Keratinocyte (primary cell): ENCODE measurements around the gene SLC8A1. TPM values are rescaled to one million over a fixed set of nuclear protein-coding genes. Genes with fewer than 3 reads are reported as not detected.

Source experiments
- DNase-seq: peaks from one replicate; pipeline ENCODE4 v3.0.0-alpha.2; 2011; ENCODE audit warnings: low read depth, missing footprints, low spot score
- FAIRE-seq: peaks from 2 replicates; lab custom pipeline; 2011; peaks lifted over from hg19 to GRCh38; lab: Jason Lieb, UNC
- H2AFZ ChIP-seq: 2 replicates; pipeline ENCODE4 v1.6.0; 2012; ENCODE audit warnings: low read length, control low read depth, inconsistent platforms; ENCODE audit not compliant: control insufficient read depth
- H3K27ac ChIP-seq: 2 replicates; pipeline ENCODE4 v1.5.1; 2011; ENCODE audit warnings: low read length; ENCODE audit not compliant: control insufficient read depth, insufficient read depth
- H3K27me3 ChIP-seq: 3 replicates; pipeline ENCODE4 v1.6.0; 2011; ENCODE audit warnings: low read length; ENCODE audit not compliant: control insufficient read depth, insufficient read depth; ENCODE audit errors: extremely low read depth
- H3K36me3 ChIP-seq, 2 experiments: 2 replicates in 1 of 2; 3 replicates in 1 of 2; pipeline ENCODE4 v1.5.1; 2011; ENCODE audit warnings: low read length in 2 of 2, mild to moderate bottlenecking in 1 of 2; ENCODE audit not compliant: control insufficient read depth in 2 of 2, insufficient read depth in 2 of 2; ENCODE audit errors: extremely low read depth in 1 of 2
- H3K4me1 ChIP-seq: 3 replicates; pipeline ENCODE4 v1.5.1; 2011; ENCODE audit warnings: low read length; ENCODE audit not compliant: control insufficient read depth, insufficient read depth; ENCODE audit errors: extremely low read depth
- H3K4me2 ChIP-seq: 3 replicates; pipeline ENCODE4 v1.6.0; 2011; ENCODE audit warnings: low read depth, low read length; ENCODE audit not compliant: control insufficient read depth, insufficient read depth; ENCODE audit errors: extremely low read depth
- H3K4me3 ChIP-seq, 3 experiments: fragments of 200-600 bp in 1 of 3; sonication (generic) in 1 of 3; 2 replicates in 2 of 3; 3 replicates in 1 of 3; pipeline ENCODE4 v1.5.1; 2011 to 2016; ENCODE audit warnings: low read length in 3 of 3, mild to moderate bottlenecking in 3 of 3, control low read depth in 2 of 3, inconsistent platforms in 1 of 3, low read depth in 1 of 3, mixed read lengths in 1 of 3, mixed run types in 1 of 3, moderate library complexity in 1 of 3; ENCODE audit not compliant: control insufficient read depth in 2 of 3, insufficient read depth in 2 of 3; ENCODE audit errors: extremely low read depth in 1 of 3
- H3K79me2 ChIP-seq: 2 replicates; pipeline ENCODE4 v1.6.0; 2012; ENCODE audit warnings: low read length; ENCODE audit not compliant: control insufficient read depth, insufficient read depth
- H3K9ac ChIP-seq: 3 replicates; pipeline ENCODE4 v1.6.0; 2011; ENCODE audit warnings: low read length; ENCODE audit not compliant: control insufficient read depth, insufficient read depth; ENCODE audit errors: extremely low read depth
- H3K9me1 ChIP-seq: 3 replicates; pipeline ENCODE4 v1.6.0; 2011; ENCODE audit warnings: low read length; ENCODE audit not compliant: control insufficient read depth, insufficient read depth; ENCODE audit errors: extremely low read depth
- H3K9me3 ChIP-seq: 2 replicates; pipeline ENCODE4 v1.5.1; 2012; ENCODE audit warnings: low read depth, low read length; ENCODE audit not compliant: control insufficient read depth
- H4K20me1 ChIP-seq: 3 replicates; pipeline ENCODE4 v1.6.0; 2011; ENCODE audit warnings: low read length; ENCODE audit not compliant: control insufficient read depth, insufficient read depth; ENCODE audit errors: extremely low read depth
- CTCF ChIP-seq, 3 experiments: IDR thresholded peaks in 1 of 3; conservative IDR thresholded peaks in 1 of 3; optimal IDR thresholded peaks in 1 of 3; 2 replicates in 2 of 3; 3 replicates in 1 of 3; pipeline versions ENCODE3 to v1.5.1; 2011; ENCODE audit warnings: low read length in 3 of 3, mild to moderate bottlenecking in 3 of 3, moderate library complexity in 2 of 3, control low read depth in 1 of 3, inconsistent platforms in 1 of 3; ENCODE audit not compliant: insufficient read depth in 2 of 3; ENCODE audit errors: extremely low read depth in 1 of 3
- EZH2 ChIP-seq: IDR thresholded peaks from one replicate; pipeline ENCODE4 v1.6.1; 2012; ENCODE audit warnings: inconsistent platforms, mild to moderate bottlenecking, low read length, moderate library complexity
- dilution Hi-C: fragments of 300-500 bp; cut with MboI; formaldehyde crosslinking; loops from one replicate; pipeline ENCODE4 v1.7.0; 2020; ENCODE audit warnings: low sequenced_read_pairs; ENCODE audit not compliant: extremely low pct_ligation_motif_present
- polyA plus RNA-seq, 5 experiments: library from polyadenylated mRNA; depleted of rRNA in 3 of 5; stranded (reverse) in 3 of 5; stranded (forward) in 1 of 5; unstranded in 1 of 5; fragments of >200 nt; gene quantifications; 1 replicate in 1 of 5; 2 replicates in 3 of 5; 3 replicates in 1 of 5; pipeline versions ENCODE4 v1.2.1 to v1.2.3, GENCODE V29; 2011 to 2012; ENCODE audit warnings: missing spikeins in 2 of 5, low read depth in 1 of 5, low replicate concordance in 1 of 5

SLC8A1 gene
- polyA plus RNA-seq, 1 donor (not counting 4 experiments of a cell fraction or from before 2014, with no cell fraction given) = 2.7 TPM

- no peaks in the 10 kb centered on the region for H3K9me1 ChIP-seq
- no peaks in the 10 kb centered on the region for H3K79me2 ChIP-seq
- no peaks in the 10 kb centered on the region for H4K20me1 ChIP-seq
- no peak overlapping the region for H3K27ac ChIP-seq
- TF ChIP-seq EZH2 = no peak
- no peak for TF ChIP-seq CTCF (optimal IDR thresholded peaks at IDR 0.05 in 1 of 3, IDR thresholded peaks at IDR 0.05 in 1 of 3, conservative IDR thresholded peaks at IDR 0.05 in 1 of 3; ENCODE audit: extremely low read depth in 1 of 3, insufficient read depth in 2 of 3, low read length in 3 of 3)
- peak overlapping the region; percentile 95 for H2AFZ ChIP-seq
- H3K4me3 ChIP-seq = peak overlapping the region; percentile 45 to 90 (median 58)
- H3K9me3 ChIP-seq = no peaks in the 10 kb centered on the region
- H3K36me3 ChIP-seq = no peaks in the 10 kb centered on the region
- peak overlapping the region; percentile 94 for H3K4me2 ChIP-seq
- peak overlapping the region; percentile 52 for H3K9ac ChIP-seq
- H3K27me3 ChIP-seq = no peaks in the 10 kb centered on the region
- H3K4me1 ChIP-seq = peaks cover 12% of the 10 kb centered on the region
- dilution Hi-C loops = no loop called here
- peak; percentile 76 for FAIRE-seq
- no peak for DNase-seq
Observed at GRCh38 chr2:40450796-40451430, 977 bp downstream of the SLC8A1 start.

DNA sequence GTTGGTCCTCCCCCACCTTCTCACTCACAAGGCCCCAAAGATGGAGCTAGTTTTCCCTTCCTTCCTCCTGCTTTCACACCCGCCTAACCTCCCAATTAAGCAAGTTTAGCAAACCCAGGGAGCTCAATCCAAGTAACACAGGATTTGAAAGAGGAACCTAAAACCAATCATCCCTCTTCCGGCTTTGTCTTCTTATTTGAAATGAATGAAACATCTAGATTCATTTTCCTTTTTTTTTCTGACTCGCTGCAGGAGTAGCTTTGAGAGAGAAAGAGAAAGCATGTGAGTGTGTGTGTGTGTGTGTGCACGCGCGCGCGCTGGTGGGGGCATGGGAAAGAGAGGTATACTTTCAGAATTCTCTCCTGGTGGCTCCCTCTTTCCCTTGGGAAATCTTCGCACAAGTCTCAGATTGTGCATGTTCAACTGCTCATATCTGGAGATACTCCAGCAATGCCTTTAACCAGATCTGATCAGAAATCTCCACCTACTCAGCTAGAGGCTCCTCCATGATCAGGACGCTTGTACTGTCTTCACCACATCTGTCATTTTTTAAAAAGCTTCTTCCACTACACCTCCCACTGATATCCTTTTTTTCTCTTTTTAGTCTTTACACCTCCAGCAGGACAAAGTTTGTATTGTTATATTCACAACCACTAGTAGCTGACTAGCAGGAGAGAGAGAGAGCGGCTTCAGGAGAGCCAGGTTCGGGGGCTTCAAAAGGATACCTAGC lies 1.7 kb downstream of the SLC8A1 start:
- peaks cover 12% of the 10 kb centered on the region for H3K4me1 ChIP-seq
- peak overlapping the region; percentile 94 for H3K4me2 ChIP-seq
- DNase-seq (no peak), FAIRE-seq (no peak)
- H3K9me3 ChIP-seq = no peaks in the 10 kb centered on the region
- no peak overlapping the region for H3K27ac ChIP-seq
- no peaks in the 10 kb centered on the region for H3K36me3 ChIP-seq
- H3K79me2 ChIP-seq = no peaks in the 10 kb centered on the region
- dilution Hi-C loops = no loop called here
- H4K20me1 ChIP-seq = no peaks in the 10 kb centered on the region
- no peaks in the 10 kb centered on the region for H3K9me1 ChIP-seq
- H3K4me3 ChIP-seq = peak overlapping the region; percentile 45 to 90 (median 58)
- H2AFZ ChIP-seq = peak overlapping the region; percentile 95
- TF ChIP-seq CTCF (optimal IDR thresholded peaks at IDR 0.05 in 1 of 3, IDR thresholded peaks at IDR 0.05 in 1 of 3, conservative IDR thresholded peaks at IDR 0.05 in 1 of 3; ENCODE audit: extremely low read depth in 1 of 3, insufficient read depth in 2 of 3, low read length in 3 of 3) (peak in 1 of 3 experiments; percentile 11), EZH2 (no peak)
- peak overlapping the region; percentile 44 for H3K9ac ChIP-seq
- H3K27me3 ChIP-seq = no peaks in the 10 kb centered on the region
